AG04450 (cell line): ENCODE results near the gene UMODL1. TPM values are rescaled to one million over a fixed set of nuclear protein-coding genes. Genes with fewer than 3 reads are reported as not detected.

ENCODE experiments used
- CTCF ChIA-PET: fragments of 300-600, 350-600 bp; formaldehyde crosslinking; extraction: SDS; loops from one replicate; lab custom pipeline; 2022; ENCODE audit warnings: antibody characterized with exemption, inconsistent platforms; lab: Charles Lee
- POLR2A ChIA-PET: fragments of 350-600 bp; formaldehyde crosslinking; extraction: SDS; loops from one replicate; lab custom pipeline; 2021; ENCODE audit warnings: antibody characterized with exemption, inconsistent platforms; lab: Yijun Ruan, JAX
- DNase-seq: peaks from one replicate; pipeline ENCODE4 v3.0.0-alpha.2; 2011; ENCODE audit warnings: low read depth, low spot score
- H3K27ac ChIP-seq: one replicate; pipeline ENCODE4 v1.5.1; 2012; ENCODE audit warnings: low read depth, low read length, control low read depth
- H3K27me3 ChIP-seq: one replicate; pipeline ENCODE4 v1.6.0; 2012; ENCODE audit warnings: low read length; ENCODE audit not compliant: control insufficient read depth, insufficient read depth
- H3K4me3 ChIP-seq: 2 replicates; pipeline ENCODE4 v1.5.1; 2011; ENCODE audit warnings: mild to moderate bottlenecking, low read depth, low read length, control low read depth
- H3K9me3 ChIP-seq: 2 replicates; pipeline ENCODE4 v1.5.1; 2012; ENCODE audit warnings: low read length; ENCODE audit not compliant: control insufficient read depth, insufficient read depth
- CTCF ChIP-seq: IDR thresholded peaks from 2 replicates; pipeline ENCODE4 v1.5.1; 2011; ENCODE audit warnings: low read depth, low read length, control low read depth, inconsistent platforms
- polyA plus RNA-seq: library from polyadenylated mRNA; depleted of rRNA; stranded (reverse); fragments of >200 nt; gene quantifications from 2 replicates; pipeline ENCODE4 v1.2.3, GENCODE V29; 2011; rRNA removed

The UMODL1 gene
- polyA plus RNA-seq, 1 experiment = 0.09 TPM

- no peak for TF ChIP-seq CTCF
- Histone ChIP-seq H3K27ac (no peak overlapping the region), H3K27me3 (peaks cover 3% of the 10 kb centered on the region), H3K9me3 (no peaks in the 10 kb centered on the region), H3K4me3 (no peak overlapping the region)
- DNase-seq = no peak
- ChIA-PET POLR2A (no interaction called here), CTCF (interaction anchor here (1.2 kb wide), 1 partner anchor 73 kb away, joined by 3 read pairs; no protein-coding TSS in a partner anchor)
Measured at GRCh38 chr21:42189860-42190485, 118.9 kb downstream of the UMODL1 start.

GRCh38 chr21:42190486-42190863 lies 119.4 kb downstream of the UMODL1 start:
- ChIA-PET POLR2A (no interaction called here), CTCF (interaction anchor here (0.8 to 1.2 kb wide), 2 partner anchors 68 to 73 kb away, joined by 3 read pairs; no protein-coding TSS in a partner anchor)
- Histone ChIP-seq H3K9me3 (no peaks in the 10 kb centered on the region), H3K4me3 (no peak overlapping the region), H3K27me3 (peaks cover 3% of the 10 kb centered on the region), H3K27ac (no peak overlapping the region)
- DNase-seq = no peak
- no peak for TF ChIP-seq CTCF

GRCh38 chr21:42191064-42191463 lies 119.9 kb downstream of the UMODL1 start:
- no peak for TF ChIP-seq CTCF
- ChIA-PET CTCF (interaction anchor here (0.8 to 1.2 kb wide), 2 partner anchors 68 to 74 kb away, joined by 3 read pairs; no protein-coding TSS in a partner anchor), POLR2A (no interaction called here)
- Histone ChIP-seq H3K27ac (no peak overlapping the region), H3K4me3 (no peak overlapping the region), H3K9me3 (no peaks in the 10 kb centered on the region), H3K27me3 (peaks cover 3% of the 10 kb centered on the region)
- DNase-seq = no peak

- ChIA-PET CTCF (no interaction called here), POLR2A (no interaction called here)
- no peak overlapping the region for H3K27ac ChIP-seq
- DNase-seq = no peak
- no peaks in the 10 kb centered on the region for H3K9me3 ChIP-seq
- peaks cover 3% of the 10 kb centered on the region for H3K27me3 ChIP-seq
- H3K4me3 ChIP-seq = no peak overlapping the region
- TF ChIP-seq CTCF = no peak
Measured at GRCh38 chr21:42191696-42192595, 120.8 kb downstream of the UMODL1 start.

Other genes starting within 250 kb of the UMODL1 start
- 5.1 and 6.5 TPM in 2 replicates for gene PRDM15, start 192.0 kb upstream of the UMODL1 start, polyA plus RNA-seq
- gene C2CD2, start 117.3 kb upstream of the UMODL1 start, polyA plus RNA-seq = 25.3 and 25.4 TPM in 2 replicates
- gene ZBTB21, start 61.0 kb upstream of the UMODL1 start, polyA plus RNA-seq = 13.4 and 14.0 TPM in 2 replicates
- gene ABCG1, start 147.8 kb downstream of the UMODL1 start, polyA plus RNA-seq = 0.67 and 0.71 TPM in 2 replicates
- gene TFF3, start 244.1 kb downstream of the UMODL1 start, polyA plus RNA-seq = not detected in 2 replicates